DND-41 (cell line): ENCODE measurements around the gene TWIST2.

Experiments
- EZH2 ChIP-seq: IDR thresholded peaks from 3 replicates; pipeline ENCODE4 v1.6.1; 2012; ENCODE audit warnings: borderline replicate concordance, low read depth, mild to moderate bottlenecking, moderate library complexity, low read length, inconsistent platforms; ENCODE audit not compliant: severe bottlenecking
- TF ChIP-seq, protein P1 (sequence below): IDR thresholded peaks from 2 replicates; pipeline ENCODE4 v1.5.1; 2012; ENCODE audit warnings: borderline replicate concordance, low read length, moderate library complexity, mild to moderate bottlenecking; ENCODE audit not compliant: poor library complexity, severe bottlenecking; ENCODE audit errors: extremely low read depth

GRCh38 chr2:238872628-238873380 lies 24.9 kb downstream of the TWIST2 start:
- TF ChIP-seq, protein P1, sequence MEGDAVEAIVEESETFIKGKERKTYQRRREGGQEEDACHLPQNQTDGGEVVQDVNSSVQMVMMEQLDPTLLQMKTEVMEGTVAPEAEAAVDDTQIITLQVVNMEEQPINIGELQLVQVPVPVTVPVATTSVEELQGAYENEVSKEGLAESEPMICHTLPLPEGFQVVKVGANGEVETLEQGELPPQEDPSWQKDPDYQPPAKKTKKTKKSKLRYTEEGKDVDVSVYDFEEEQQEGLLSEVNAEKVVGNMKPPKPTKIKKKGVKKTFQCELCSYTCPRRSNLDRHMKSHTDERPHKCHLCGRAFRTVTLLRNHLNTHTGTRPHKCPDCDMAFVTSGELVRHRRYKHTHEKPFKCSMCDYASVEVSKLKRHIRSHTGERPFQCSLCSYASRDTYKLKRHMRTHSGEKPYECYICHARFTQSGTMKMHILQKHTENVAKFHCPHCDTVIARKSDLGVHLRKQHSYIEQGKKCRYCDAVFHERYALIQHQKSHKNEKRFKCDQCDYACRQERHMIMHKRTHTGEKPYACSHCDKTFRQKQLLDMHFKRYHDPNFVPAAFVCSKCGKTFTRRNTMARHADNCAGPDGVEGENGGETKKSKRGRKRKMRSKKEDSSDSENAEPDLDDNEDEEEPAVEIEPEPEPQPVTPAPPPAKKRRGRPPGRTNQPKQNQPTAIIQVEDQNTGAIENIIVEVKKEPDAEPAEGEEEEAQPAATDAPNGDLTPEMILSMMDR, result no peak
- TF ChIP-seq EZH2, result no peak
